H9 (cell line): ENCODE measurements around the gene CLIC6. TPM values are rescaled to one million over a fixed set of nuclear protein-coding genes. Genes with fewer than 3 reads are reported as not detected.

Experiments used
- DNase-seq: peaks from one replicate; pipeline ENCODE4 v3.0.0-alpha.2; 2017
- H2AFZ ChIP-seq: one replicate; pipeline ENCODE4 v1.6.1; 2013; ENCODE audit warnings: mild to moderate bottlenecking, low read length, control low read depth, moderate library complexity
- H2AK5ac ChIP-seq: 2 replicates; pipeline ENCODE4 v1.6.1; 2013; ENCODE audit warnings: low read length, control low read depth, mixed read lengths; ENCODE audit not compliant: insufficient read length
- H2BK120ac ChIP-seq: one replicate; pipeline ENCODE4 v1.6.1; 2013; ENCODE audit warnings: low read depth, mild to moderate bottlenecking, low read length, control low read depth, inconsistent platforms; ENCODE audit not compliant: poor library complexity, severe bottlenecking
- H2BK12ac ChIP-seq: 2 replicates; pipeline ENCODE4 v1.6.1; 2013; ENCODE audit warnings: low read length, control low read depth, mixed read lengths, low read depth; ENCODE audit not compliant: insufficient read length
- H2BK15ac ChIP-seq: 2 replicates; pipeline ENCODE4 v1.6.1; 2013; ENCODE audit warnings: low read depth, low read length, control low read depth
- H2BK20ac ChIP-seq: one replicate; pipeline ENCODE4 v1.6.1; 2013; ENCODE audit warnings: low read depth, mild to moderate bottlenecking, low read length, control low read depth, inconsistent platforms; ENCODE audit not compliant: poor library complexity, severe bottlenecking
- H2BK5ac ChIP-seq: 2 replicates; pipeline ENCODE4 v1.6.1; 2013; ENCODE audit warnings: low read length, control low read depth, mixed read lengths; ENCODE audit not compliant: insufficient read length
- H3K14ac ChIP-seq: 2 replicates; pipeline ENCODE4 v1.6.1; 2013; ENCODE audit warnings: low read length, control low read depth; ENCODE audit not compliant: insufficient read depth
- H3K18ac ChIP-seq: 2 replicates; pipeline ENCODE4 v1.6.1; 2013; ENCODE audit warnings: low read depth, mild to moderate bottlenecking, mixed read lengths, low read length, control low read depth; ENCODE audit not compliant: insufficient read length
- H3K23ac ChIP-seq: 2 replicates; pipeline ENCODE4 v1.6.1; 2013; ENCODE audit warnings: low read length, control low read depth, mixed read lengths, low read depth; ENCODE audit not compliant: insufficient read length
- H3K23me2 ChIP-seq: 2 replicates; pipeline ENCODE4 v1.6.1; 2013; ENCODE audit warnings: low read depth, mild to moderate bottlenecking, mixed read lengths, low read length, control low read depth; ENCODE audit not compliant: insufficient read length, poor library complexity, severe bottlenecking
- H3K27ac ChIP-seq: 2 replicates; pipeline ENCODE4 v1.5.1; 2013; ENCODE audit warnings: low read length, control low read depth, mixed read lengths, low read depth; ENCODE audit not compliant: insufficient read length
- H3K27me3 ChIP-seq: 2 replicates; pipeline ENCODE4 v1.6.1; 2013; ENCODE audit warnings: low read length, control low read depth, inconsistent platforms; ENCODE audit not compliant: insufficient read depth
- H3K4ac ChIP-seq: 2 replicates; pipeline ENCODE4 v1.6.1; 2013; ENCODE audit warnings: low read depth, mild to moderate bottlenecking, control low read depth, inconsistent platforms, low read length, moderate library complexity
- H3K4me1 ChIP-seq: 2 replicates; pipeline ENCODE4 v1.6.1; 2013; ENCODE audit warnings: low read length, control low read depth, inconsistent platforms; ENCODE audit not compliant: insufficient read depth
- H3K4me2 ChIP-seq: 2 replicates; pipeline ENCODE4 v1.6.1; 2013; ENCODE audit warnings: low read length, control low read depth, mixed read lengths; ENCODE audit not compliant: insufficient read length, insufficient read depth
- H3K56ac ChIP-seq: 2 replicates; pipeline ENCODE4 v1.6.1; 2013; ENCODE audit warnings: low read depth, mild to moderate bottlenecking, mixed read lengths, low read length, control low read depth; ENCODE audit not compliant: insufficient read length
- H3K79me1 ChIP-seq: 2 replicates; pipeline ENCODE4 v1.6.1; 2013; ENCODE audit warnings: low read depth, mild to moderate bottlenecking, moderate library complexity, low read length, control low read depth, inconsistent platforms; ENCODE audit not compliant: insufficient read depth, poor library complexity, severe bottlenecking
- H3K79me2 ChIP-seq: 2 replicates; pipeline ENCODE4 v1.6.1; 2013; ENCODE audit warnings: low read length, control low read depth, inconsistent platforms; ENCODE audit not compliant: insufficient read depth
- H3K9ac ChIP-seq: 2 replicates; pipeline ENCODE4 v1.6.1; 2013; ENCODE audit warnings: low read length, control low read depth, mixed read lengths; ENCODE audit not compliant: insufficient read length; ENCODE audit errors: extremely low read depth
- H3K9me3 ChIP-seq: one replicate; pipeline ENCODE4 v1.6.1; 2013; ENCODE audit warnings: low read depth, low read length, inconsistent platforms; ENCODE audit not compliant: control insufficient read depth
- H3T11ph ChIP-seq: one replicate; pipeline ENCODE4 v1.6.1; 2013; ENCODE audit warnings: mild to moderate bottlenecking, low read length, control low read depth, inconsistent platforms
- H4K20me1 ChIP-seq: one replicate; pipeline ENCODE4 v1.6.1; 2013; ENCODE audit not compliant: control insufficient read depth, insufficient read length, insufficient read depth
- H4K5ac ChIP-seq: 2 replicates; pipeline ENCODE4 v1.6.1; 2013; ENCODE audit warnings: low read depth, mild to moderate bottlenecking, mixed read lengths, low read length, control low read depth; ENCODE audit not compliant: insufficient read length
- H4K8ac ChIP-seq: replicated peaks from 2 replicates; pipeline ENCODE4 v1.6.1; 2013; ENCODE audit warnings: low read length, control low read depth, mixed read lengths, low read depth; ENCODE audit not compliant: insufficient read length
- H4K91ac ChIP-seq: 2 replicates; pipeline ENCODE4 v1.6.1; 2013; ENCODE audit warnings: low read depth, mild to moderate bottlenecking, moderate library complexity, mixed read lengths, low read length, control low read depth; ENCODE audit not compliant: insufficient read length
- H3K27ac Mint-ChIP-seq, 3 experiments: 2 replicates in 2 of 3; 3 replicates in 1 of 3; pipeline ENCODE4 v1.8.0; 2020 to 2021; ENCODE audit warnings: mixed read lengths in 3 of 3, mild to moderate bottlenecking in 1 of 3, moderate library complexity in 1 of 3
- H3K27me3 Mint-ChIP-seq: 2 replicates; pipeline ENCODE4 v1.8.0; 2021; ENCODE audit warnings: low read depth, mild to moderate bottlenecking, moderate library complexity, mixed read lengths
- H3K36me3 Mint-ChIP-seq, 3 experiments: 2 replicates in 2 of 3; 3 replicates in 1 of 3; pipeline ENCODE4 v1.8.0; 2020 to 2021; ENCODE audit warnings: low read depth in 3 of 3, mixed read lengths in 3 of 3; ENCODE audit not compliant: insufficient read depth in 1 of 3
- H3K4me1 Mint-ChIP-seq, 2 experiments: 2 replicates each; pipeline ENCODE4 v1.8.0; 2020; ENCODE audit warnings: mixed read lengths in 2 of 2
- H3K4me3 Mint-ChIP-seq, 2 experiments: 2 replicates in 1 of 2; 3 replicates in 1 of 2; pipeline ENCODE4 v1.8.0; 2020 to 2021; ENCODE audit warnings: mild to moderate bottlenecking in 2 of 2, mixed read lengths in 2 of 2, moderate library complexity in 1 of 2
- H3K9me3 Mint-ChIP-seq, 2 experiments: 2 replicates in 1 of 2; 3 replicates in 1 of 2; pipeline ENCODE4 v1.8.0; 2020; ENCODE audit warnings: mild to moderate bottlenecking in 2 of 2, mixed read lengths in 2 of 2, moderate library complexity in 1 of 2
- WGBS: extraction: QIAGEN DNeasy Blood & Tissue Kit; methylation state at CpG from one replicate; pipeline ENCODE4 v1.1.7; 2013; ENCODE audit warnings: missing lambda C conversion rate, low lambda C conversion rate, mixed read lengths; ENCODE audit not compliant: insufficient read length; ENCODE audit errors: extremely low coverage; 5-methylcytosine and 5-hydroxymethylcytosine counted together
- total RNA-seq: library from RNA; stranded (reverse); gene quantifications from 2 replicates; pipeline ENCODE4 v1.2.1, GENCODE V29; 2021
- TF ChIP-seq, protein P1 (sequence below): fragments of 200-600 bp; sonication (generic); conservative IDR thresholded peaks from 3 replicates; pipeline ENCODE4 v1.8.0; 2021; ENCODE audit warnings: antibody characterized with exemption, mild to moderate bottlenecking

Gene CLIC6
- total RNA-seq, 1 experiment from 2014 or later, result 1.3 TPM

GRCh38 chr21:34703571-34703970, 34.8 kb downstream of the CLIC6 start:
- H3K9me3 Mint-ChIP-seq, result no peaks in the 10 kb centered on the region
- Histone ChIP-seq H3K4me1 (no peaks in the 10 kb centered on the region; the same call in 1 of the 2 replicates), H3K9ac (no peak overlapping the region), H4K5ac (no peak overlapping the region), H4K20me1 (no peaks in the 10 kb centered on the region), H4K91ac (no peak overlapping the region), H3K56ac (no peak overlapping the region), H4K8ac (no peak overlapping the region), H3K14ac (no peak overlapping the region), H3K4me2 (no peak overlapping the region), H2BK20ac (no peak overlapping the region), H3K9me3 (no peaks in the 10 kb centered on the region), H2AK5ac (no peak overlapping the region), H3K79me1 (no peaks in the 10 kb centered on the region), H2BK12ac (no peak overlapping the region), H3K18ac (no peak overlapping the region), H2BK15ac (no peak overlapping the region), H2BK5ac (no peak overlapping the region), H3K23ac (no peak overlapping the region), H2AFZ (no peak overlapping the region), H3T11ph (no peak overlapping the region), H3K27ac (no peak overlapping the region), H3K4ac (no peak overlapping the region), H3K23me2 (no peaks in the 10 kb centered on the region), H3K27me3 (no peaks in the 10 kb centered on the region), H2BK120ac (no peak overlapping the region), H3K79me2 (no peaks in the 10 kb centered on the region)
- peaks cover 16% of the 10 kb centered on the region in 2 experiments for H3K4me1 Mint-ChIP-seq
- TF ChIP-seq, protein P1, sequence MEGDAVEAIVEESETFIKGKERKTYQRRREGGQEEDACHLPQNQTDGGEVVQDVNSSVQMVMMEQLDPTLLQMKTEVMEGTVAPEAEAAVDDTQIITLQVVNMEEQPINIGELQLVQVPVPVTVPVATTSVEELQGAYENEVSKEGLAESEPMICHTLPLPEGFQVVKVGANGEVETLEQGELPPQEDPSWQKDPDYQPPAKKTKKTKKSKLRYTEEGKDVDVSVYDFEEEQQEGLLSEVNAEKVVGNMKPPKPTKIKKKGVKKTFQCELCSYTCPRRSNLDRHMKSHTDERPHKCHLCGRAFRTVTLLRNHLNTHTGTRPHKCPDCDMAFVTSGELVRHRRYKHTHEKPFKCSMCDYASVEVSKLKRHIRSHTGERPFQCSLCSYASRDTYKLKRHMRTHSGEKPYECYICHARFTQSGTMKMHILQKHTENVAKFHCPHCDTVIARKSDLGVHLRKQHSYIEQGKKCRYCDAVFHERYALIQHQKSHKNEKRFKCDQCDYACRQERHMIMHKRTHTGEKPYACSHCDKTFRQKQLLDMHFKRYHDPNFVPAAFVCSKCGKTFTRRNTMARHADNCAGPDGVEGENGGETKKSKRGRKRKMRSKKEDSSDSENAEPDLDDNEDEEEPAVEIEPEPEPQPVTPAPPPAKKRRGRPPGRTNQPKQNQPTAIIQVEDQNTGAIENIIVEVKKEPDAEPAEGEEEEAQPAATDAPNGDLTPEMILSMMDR, result no peak
- no CpG with 5 or more reads among the region's 12 CpGs for WGBS
- no peaks in the 10 kb centered on the region; the same call in 1 of the 2 replicates for H3K27me3 Mint-ChIP-seq
- DNase-seq, result no peak
- H3K27ac Mint-ChIP-seq, result 0 out of 7 replicates have a peak overlapping the region, but pooled peaks of 1 of the 3 experiments have one; percentile 18
- peaks cover 0 to 5% (median 2%) of the 10 kb centered on the region in 3 experiments; a peak in 2 of 7 replicates for H3K36me3 Mint-ChIP-seq
- H3K4me3 Mint-ChIP-seq, result no peak overlapping the region
